ENCODE results near the gene AGXT.

Gene AGXT

DNA sequence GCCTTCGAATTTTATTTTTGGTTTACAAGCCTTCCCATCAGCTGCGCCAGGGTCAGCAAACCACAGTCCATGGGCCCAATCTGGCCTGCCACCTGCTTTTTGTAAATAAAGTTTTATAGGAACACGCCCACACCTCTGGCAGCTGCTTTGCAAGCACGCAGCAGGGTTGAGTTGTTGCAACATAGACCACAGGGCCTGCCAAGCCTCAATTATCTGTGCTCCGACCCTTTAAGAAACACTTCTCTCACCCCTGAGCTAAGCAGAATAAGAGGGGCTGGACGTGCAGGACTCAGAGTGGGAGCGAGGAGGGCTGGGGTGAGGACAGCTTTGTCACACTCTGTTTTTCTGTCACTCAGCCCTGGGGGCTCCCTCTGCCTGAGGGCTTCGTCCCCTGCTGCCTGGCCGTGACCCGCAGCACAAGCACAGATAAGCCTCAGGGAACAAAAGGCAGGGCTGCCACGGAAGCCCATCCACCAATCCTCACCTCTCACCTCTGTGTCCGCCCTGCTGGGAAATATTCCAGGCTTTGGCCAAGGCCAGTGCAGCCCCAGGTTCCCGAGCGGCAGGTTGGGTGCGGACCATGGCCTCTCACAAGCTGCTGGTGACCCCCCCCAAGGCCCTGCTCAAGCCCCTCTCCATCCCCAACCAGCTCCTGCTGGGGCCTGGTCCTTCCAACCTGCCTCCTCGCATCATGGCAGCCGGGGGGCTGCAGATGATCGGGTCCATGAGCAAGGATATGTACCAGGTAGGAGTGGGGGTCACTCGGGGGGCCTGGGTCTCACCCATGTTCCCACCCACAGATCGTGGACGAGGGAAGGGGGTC, at the start of gene AGXT:
AGXT (plus strand) TSS at position 539 of the 823 bp plus-strand sequence; CDS start at position 581, 42 bp downstream.
- DNase-seq, result peak; percentile 11

DNA sequence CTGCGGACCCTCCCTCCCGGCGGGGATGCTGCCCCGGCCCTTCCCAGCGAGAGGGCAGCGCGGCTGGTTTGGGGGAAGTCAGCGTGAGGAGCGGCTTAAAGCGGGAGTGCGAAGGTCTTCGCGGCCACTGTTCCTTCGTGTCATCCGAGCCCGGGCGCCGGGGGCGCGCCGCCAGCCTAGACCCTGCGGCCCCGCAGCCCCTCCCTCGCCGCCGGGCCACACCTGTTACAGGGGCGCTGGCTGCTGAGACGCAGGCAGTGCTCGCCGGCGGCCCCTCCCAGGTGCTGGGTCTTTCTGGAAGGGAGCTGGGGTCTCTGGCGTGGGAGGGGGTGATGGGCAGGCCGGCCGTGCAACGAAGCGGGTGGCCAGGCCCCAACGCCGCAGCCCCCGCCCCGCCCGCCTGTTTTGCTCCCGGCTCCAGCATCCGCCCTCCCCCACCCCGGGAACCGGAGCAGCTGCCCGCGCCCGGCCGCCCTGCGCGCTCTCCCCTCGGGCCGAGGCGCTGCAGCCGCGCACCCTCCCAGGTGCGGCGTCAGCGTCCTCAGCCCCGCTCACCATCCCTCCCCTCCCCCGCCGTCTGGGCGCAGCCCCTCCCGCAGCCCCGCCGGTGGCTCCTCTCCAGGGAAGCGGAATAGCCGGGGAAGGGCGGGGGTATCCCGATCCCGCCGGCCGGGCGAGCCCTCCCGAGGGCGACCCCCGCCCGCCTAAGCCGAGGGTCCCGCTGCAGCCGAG, 49.3 kb upstream of the AGXT start:
- no peak for DNase-seq

DNA sequence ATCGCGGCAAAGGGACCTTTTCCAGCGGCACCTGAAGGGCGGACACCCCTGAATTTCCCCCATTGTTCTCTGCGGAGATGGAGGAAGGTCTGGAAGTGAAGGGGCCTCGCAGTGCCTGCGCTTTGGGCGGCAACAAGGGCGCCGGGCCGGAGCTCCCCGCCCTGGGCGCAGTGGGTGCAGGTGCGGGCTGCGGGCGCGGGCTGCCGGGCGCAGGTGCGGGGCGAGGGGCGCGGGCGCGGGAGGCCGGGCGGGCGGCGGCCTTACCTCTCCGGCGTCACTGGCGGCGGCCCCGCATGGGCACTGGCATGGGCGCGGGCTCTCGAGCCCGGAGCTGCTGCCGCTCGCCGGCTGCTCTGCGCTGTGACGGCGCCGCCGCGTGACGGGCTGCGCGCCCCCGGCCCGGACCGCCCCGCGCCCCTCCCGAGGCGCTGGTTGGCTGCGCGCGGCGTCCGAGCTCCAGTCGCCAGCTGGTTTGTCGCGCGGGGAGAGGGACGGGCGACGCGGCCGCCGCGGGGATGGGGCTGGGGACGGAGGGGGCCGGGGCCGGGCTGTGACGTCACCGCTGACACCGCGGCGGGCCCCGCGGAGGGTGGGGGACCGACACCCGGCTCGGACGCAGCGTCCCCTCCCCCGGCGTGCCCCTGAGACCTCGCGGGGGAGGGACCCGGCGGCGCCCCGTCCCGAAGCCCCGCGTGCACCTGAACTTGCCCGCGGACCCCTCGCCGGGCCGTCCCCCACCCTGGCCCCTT, 48.6 kb upstream of the AGXT start, which contains the start of gene KIF1A:
KIF1A (minus strand) TSS at position 362 of the 749 bp plus-strand sequence. CDS start 22,467 bp downstream, outside the sequence.
- no peak for DNase-seq

DNA sequence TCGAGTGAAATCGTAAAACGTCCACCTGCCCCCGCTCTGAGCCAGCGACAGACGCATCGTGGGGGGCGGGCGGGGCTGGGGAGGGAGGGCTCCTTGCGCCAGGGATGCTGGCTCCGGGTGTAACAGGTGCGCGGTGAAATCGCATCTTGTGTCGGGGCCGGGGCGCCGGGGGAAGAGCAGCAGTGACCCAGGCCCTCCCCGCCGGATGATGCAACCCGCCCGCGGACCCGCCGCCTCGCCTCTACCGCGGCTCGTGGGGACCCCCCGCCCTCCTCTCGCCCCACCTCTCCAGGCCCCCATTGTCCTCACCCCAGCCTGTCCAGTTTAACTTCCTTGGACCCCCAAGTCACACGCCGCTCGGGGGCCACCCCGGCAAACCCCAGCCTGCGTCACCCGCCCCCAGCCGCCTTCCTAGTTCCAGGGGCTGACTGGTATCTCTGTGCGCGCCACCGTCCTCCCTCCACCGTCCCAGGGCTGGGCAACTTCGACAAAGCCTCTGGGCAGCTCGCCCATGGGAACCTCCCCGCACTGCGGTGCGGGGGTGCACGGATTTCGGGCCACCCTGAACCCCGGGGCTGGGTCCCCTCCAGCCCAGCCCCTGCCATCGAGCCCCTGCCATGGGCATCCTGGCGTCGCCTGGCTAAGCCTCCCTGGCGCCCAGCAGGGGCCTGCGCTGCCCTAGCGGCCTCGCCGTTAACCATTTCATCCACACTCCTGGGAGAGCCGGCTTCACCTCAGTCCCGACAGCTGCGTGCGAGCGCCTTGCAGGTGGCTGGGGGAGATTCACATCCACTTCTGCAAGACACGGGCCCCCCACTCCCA, 47.8 kb upstream of the AGXT start:
- DNase-seq, result no peak

DNA sequence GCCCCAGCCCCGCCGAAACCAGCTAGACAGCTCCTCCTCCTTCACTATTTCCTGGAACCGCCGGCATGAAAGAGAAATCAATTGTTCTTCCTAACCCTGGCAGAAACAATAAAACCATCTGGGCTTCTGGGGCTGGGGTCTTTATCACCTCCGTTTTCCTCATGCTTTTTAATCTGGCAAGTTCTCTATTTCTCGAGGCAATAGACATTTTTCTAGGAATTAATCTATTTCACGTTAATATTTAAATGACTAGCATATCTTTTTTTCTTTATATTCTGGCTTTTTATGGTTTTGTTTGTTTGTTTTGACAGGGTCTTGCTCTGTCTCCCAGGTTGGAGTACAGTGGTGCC, 47.2 kb upstream of the AGXT start:
- no peak for DNase-seq

DNA sequence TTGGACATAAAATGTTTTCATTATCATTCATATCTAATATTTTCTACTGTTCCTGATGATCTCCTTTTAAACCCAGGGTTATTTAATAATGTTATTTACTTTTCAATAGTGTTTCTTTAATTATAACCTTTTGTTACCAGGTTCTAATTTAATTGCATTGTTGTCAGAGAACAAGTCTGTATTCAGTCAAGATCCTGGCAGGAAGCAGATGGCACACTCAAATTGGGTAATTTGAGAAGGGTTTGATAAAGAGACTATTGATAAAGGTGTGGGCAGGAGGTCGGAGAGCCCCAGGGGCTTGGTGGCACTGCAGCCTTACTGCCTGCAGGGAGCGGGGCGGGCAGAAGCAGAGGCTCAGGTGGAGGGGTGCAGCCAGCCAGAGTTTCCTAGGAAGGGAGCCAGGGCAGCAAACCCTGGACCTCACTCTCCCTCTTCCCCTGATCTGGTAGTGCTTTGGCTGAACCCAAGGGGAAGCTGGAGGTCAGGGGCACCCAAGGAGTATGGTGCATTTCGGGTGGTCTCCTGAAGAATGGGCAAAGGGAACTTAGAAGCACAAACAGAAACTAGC, 46.3 kb upstream of the AGXT start:
- DNase-seq, result no peak

DNA sequence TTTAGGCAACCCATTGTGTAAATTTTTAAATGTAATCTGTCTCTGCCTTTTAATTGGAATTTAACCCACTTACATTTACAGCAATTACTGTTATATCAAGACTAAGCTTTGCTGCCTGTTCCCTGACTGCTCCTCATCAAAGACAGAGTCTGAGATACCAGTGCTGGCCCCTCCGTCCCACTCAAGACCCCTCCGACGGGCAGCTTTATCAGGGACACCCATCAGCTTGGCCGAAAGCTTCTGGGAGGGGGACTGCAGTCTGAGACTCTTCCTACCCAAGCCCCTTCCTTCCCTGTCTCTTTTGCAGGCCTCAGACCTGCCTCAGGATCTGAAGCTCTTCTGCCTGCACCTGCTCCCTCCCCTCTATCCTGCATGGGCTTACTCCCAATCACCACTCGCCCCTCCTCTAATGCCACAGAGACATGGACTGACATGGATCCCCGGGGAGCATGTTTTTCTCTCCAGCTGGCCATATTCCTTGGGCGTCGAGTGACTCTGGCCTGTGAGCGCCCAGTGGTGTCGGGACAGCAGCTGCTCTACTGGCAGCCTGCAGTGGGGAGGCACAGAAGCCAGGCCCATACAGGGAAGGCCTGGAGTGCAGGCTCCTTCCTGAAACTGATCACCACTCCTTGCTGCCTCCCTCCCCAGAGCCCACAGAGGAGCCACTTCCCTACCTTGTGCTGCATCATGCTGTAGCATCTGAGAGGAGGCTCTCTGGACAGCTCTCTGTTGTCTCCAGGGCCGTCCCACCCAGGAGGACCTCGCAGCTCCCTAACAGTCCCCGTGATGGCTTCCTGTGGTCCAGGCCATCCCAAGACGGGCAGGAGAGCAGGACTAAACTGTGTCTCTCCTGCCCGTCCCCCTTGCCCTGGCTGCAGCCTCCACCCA, 44.9 kb upstream of the AGXT start:
- no peak for DNase-seq

DNA sequence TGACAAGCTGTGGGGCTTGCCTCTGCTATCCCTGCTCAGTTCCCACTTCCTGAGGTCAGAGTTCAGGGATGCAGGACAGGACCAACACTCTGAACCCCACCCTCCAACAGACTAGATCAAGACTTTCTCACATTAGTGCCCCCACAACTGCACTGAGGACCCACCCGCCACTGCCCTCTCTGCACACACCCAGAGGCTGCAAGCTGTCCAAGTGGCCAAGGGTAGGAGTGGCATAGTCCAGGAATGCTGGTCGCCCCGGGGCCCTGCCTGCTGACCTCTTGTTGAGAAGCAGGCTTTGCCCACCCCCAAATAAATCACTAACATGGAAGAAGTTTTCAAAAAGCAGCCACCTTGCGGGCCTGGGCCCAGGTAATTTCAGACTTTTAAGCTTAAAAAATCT, 43.1 kb upstream of the AGXT start:
- DNase-seq, result no peak

DNA sequence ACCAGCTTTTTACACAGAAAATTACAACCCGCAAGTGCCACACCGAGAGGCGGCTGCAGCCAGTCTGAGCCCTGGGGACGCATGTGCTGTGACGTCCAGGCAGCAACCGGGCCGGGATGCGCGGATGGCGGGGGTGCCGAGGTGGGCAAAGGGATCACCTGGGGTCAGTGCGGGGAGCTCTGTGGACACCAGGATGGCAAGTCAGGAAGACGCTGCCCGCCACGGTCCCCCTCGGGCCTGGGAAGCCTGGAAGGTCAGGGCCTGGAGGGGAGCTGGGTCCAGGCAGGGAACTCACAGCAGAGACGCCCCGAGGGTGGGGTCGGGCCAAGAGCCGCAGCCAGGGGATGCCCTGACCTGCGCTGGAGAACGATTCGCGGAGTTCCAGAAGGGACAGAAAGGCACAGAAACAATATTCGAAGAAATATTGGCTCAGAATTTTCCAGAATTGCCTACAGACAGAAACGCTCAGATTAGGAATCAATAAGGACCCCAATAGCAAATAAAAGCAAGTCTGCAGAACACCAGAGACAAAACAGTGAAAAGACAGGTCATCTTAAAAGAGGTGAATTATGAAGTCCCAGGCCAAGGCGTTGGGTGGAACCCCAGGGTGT, 36.9 kb upstream of the AGXT start:
- no peak for DNase-seq

DNA sequence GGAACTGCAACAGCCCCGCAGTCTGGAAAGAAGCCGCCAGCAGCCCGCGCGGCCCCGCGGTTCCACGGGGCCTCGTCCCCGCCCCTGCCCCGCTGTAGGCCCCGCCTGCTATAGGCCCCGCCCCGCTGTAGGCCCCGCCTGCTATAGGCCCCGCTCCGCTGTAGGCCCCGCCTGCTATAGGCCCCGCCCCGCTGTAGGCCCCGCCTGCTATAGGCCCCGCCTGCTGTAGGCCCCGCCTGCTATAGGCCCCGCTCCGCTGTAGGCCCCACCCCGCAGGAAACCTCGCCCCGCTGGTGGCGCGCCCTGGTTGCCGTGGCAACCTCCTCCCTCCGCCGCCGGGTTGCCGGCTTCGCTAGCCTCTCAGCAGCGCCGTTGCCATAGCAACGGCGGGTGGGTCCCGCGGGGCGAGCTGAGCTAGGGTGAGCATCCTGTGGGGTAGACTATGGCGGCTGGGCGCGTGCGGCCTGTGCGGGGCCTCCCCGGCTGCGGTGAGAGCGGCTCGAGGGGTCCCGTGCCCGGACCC, 36.4 kb upstream of the AGXT start:
- DNase-seq, result peak; percentile 29

DNA sequence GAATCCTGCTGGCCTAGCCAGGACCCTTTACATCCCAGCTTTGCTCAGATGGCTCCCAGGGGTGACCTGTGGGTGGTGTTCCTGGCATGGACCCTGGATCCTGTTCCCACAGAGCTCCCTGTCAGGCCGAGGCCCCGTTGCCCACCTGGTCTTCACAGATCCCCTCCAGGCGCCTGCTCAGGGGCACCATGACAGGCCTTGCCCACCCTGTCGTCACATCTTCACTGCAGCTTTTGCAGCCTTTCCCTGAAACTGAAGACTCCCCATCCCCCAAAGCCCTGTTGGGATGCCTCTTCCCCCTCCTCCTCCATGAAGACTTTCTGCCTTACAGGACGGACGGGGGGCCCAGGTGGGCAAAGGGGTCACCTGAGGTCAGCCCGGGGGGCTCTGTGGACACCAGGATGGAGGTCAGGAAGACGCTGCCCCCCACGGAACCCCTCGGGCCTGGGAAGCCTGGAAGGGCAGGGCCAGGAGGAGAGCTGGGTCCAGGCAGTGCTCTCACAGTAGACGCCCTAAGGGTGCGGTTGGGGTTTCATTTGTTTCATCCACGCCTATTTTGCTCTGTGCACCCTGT, 35.6 kb upstream of the AGXT start:
- DNase-seq, result no peak

DNA sequence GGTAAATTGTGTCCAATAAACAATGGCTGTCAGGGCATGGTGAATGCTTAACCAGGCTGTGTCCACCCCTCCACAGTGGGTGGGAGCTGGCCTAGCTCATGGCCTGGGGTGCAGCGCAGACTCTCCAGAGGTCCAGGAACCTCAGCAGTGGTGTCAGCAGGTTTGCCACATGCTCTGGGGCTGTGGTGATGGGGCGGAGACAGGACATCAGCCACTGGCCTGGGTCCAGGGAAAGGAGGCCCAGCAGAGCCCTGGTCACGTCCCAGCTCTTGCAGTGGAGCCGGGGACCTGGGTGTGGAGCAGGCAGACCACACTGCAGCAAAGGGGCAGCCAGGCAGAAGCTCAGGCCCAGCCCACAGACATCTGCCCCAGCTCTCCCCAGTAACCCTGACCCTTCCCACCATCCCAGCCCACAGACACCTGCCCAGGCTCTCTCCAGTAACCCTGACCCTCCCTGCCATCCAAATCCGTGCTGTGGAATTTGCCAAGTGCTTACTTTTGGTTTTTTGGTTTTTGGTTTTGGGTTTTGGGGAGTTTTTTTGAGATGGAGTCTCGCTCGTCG, 34.8 kb upstream of the AGXT start:
- no peak for DNase-seq

DNA sequence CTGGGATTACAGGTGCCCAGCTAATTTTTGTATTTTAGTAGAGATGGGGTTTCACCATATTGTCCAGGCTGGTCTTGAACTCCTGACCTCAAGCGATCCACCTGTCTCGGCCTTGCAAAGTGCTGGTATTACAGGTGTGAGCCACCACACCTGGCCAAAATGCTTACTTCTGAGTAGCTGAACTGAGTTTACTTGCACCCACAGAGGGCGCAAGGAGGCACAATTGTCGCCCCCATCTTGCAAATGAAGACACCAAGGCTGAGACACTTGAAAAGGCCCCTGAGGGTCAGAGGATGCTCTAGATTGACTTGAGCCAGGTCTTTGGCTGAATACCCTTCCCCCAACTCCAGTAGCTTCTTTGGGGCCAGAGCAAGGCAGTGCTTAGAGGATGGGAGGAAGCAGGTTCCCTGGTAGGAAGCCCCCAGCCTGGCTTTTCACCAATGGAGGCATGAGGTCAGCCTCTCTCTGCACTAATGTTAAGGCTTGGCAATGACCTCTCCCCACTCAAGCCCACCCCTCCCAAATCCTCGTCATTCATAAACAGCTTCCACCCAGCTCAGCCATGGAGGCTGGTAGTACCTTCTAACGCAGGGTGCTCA, 34.1 kb upstream of the AGXT start:
- no peak for DNase-seq

DNA sequence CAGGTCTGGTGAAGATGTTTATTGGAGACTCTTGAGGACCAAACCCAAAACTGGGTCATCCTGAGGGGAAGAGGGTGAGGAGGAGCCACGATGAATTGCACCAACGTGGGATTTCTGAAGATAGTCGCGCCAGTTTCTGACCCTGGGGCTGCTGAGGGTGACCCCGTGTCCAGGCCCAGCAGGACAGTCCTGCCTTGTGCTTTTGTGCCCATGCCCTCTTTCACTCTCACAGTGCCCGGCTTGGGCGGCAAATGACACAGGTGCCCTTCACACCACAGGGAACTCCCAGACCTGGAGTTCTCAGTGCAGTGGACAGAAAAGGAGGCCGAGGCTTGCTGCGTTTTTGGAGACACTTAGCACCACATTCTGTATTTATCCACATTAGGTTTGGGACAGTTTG, 33.1 kb upstream of the AGXT start:
- no peak for DNase-seq

DNA sequence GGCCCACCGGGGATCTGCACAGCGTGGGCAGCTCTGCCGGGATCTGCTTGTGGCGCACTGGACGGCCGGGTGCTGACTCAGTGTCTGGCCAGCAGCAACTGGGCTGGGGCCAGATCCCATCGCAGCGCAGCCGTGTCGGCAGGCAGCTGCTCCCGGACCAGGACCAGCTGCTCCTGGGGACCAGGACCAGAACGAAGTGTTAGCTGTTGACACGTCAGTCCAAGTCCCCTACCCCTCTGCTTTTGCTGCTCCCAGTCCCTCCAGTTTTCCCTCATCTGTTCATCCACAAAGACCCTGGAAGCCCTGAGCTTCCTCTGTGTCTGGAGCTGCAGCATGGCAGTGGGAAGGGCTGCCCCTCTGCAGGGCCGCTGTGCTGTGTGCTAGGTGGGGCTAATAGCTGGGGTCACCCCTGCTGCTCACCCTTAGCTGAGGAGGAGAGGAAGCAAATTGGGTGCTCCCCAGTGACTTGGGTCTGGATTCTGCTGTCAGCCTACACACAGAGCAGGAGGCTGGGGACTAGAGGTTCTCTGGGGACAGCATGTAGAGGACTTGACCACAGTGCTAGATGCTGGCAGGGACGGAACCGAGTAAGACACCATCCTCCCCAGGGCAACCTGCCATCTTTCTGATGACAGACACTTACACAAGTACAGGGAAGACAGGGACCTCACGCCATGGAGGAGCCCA, 31.7 kb upstream of the AGXT start:
- no peak for DNase-seq

DNA sequence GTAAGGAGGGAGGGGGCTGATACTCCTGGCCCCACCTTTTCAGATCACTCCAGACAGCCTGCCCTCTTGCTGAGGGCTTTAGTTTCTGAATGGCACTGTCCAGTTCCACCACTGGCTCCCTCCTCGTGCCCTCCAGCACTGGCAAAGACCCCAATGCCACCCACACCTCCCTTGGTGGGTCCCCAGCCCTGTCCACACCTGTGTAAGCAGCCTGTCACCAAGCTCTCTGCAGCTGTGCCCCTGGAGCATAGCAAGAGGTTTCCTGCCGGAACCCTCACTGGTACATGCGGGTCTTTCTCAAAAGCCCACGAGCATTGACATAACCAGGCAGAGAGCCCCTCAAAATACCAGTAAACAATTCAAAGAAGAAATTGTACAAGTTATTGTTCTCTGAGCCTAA, 31.0 kb upstream of the AGXT start:
- no peak for DNase-seq

DNA sequence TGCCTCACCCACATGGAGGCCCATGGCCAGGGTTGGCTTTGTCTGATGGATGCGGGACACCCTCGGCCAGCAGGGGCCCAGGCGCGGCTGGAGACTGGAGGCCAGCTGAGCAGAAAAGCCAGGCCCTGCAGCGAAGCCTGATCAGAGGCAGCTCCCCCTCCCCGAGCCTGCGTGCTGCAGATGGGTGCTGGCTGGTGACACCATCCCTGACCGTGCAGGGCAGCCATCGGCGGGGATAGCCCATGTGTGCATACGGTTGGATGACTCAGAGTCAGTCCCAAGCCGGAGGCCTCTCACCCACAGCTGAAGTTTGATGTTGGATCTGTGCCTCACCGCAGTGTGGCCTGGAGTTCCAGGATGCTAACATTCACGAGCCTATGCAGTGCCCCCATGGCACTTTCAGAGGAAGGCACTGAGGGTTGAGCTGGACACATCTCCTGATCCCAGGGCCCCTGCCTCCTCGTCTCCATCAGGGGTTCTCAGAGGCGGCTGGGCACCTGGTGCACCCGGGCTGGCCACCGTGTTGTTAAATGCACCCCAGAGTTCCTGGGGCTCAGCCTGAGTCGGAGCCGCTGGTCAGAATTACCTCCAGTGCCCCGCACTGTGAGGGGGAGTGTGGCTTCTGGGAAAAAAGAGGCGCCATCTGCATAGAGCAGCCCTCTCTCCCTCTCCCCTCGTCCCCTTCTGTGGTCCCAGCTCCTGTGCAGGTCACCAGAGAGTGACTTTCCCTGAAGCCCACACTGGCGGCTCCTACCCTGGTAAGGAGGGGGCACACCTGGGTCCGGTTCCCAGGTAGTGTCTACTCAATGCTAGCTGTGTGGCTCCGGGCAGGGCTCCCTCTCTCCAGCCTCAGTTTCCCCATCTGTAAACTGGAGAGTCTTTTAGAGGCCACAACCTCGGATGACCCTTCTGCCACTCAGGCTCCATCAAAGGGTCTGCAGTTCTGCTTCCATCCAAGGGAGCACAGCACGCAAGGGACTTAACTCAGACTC, 29.2 kb upstream of the AGXT start:
- DNase-seq, result no peak

Data from OCI-M1 (cell line).